ENCODE results near the gene SLC6A19.

The SLC6A19 gene

GRCh38 chr5:1207555-1207954 lies 6.2 kb downstream of the SLC6A19 start:
- DNase-seq (ENCODE audit: insufficient read length) (no peak), FAIRE-seq (no peak)
- no peak for TF ChIP-seq TAF1 (IDR thresholded peaks at IDR 0.05; ENCODE audit: borderline replicate concordance, low read depth, low read length)
- TF ChIP-seq POLR2AphosphoS5 (IDR thresholded peaks at IDR 0.05; ENCODE audit: low read depth, low read length), result no peak
- no peak for TF ChIP-seq POLR2A (IDR thresholded peaks at IDR 0.05; ENCODE audit: low read depth, low read length)

DNA sequence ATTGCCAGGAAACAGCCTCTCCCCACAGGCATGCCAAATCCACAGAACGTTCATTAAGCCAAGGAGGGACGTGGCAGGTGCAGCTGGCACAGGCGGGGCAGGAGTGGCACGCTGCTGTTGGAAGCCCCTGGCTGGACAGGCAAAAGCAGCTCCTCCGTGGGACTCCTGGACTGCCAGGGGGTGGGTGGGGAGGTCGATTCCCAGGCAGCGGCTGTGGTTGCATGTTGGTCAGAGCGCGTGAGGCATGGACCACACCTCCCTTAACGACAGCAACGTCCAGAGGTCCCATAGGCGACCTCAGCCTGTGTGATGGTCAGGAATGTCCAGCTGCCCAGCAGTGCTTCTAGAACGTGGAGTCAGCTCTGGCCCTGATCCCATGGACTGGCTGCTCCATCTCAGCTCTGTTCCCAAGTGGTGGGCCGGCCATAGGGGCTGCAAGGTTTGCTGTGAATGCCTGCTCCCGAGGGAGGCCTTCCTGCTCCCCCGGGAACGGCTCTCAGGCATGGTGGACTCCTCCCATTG lies 6.9 kb downstream of the SLC6A19 start:
- FAIRE-seq (no peak), DNase-seq (ENCODE audit: insufficient read length) (no peak)
- no peak for TF ChIP-seq POLR2AphosphoS5 (IDR thresholded peaks at IDR 0.05; ENCODE audit: low read depth, low read length)

GRCh38 chr5:1208743-1209488 lies 7.5 kb downstream of the SLC6A19 start:
- no peak for FAIRE-seq
- no peak for DNase-seq (ENCODE audit: insufficient read length)
- TF ChIP-seq POLR2A (IDR thresholded peaks at IDR 0.05; ENCODE audit: low read depth, low read length), result no peak
- no peak for TF ChIP-seq TAF1 (IDR thresholded peaks at IDR 0.05; ENCODE audit: borderline replicate concordance, low read depth, low read length)
- TF ChIP-seq POLR2AphosphoS5 (IDR thresholded peaks at IDR 0.05; ENCODE audit: low read depth, low read length), result no peak

GRCh38 chr5:1209489-1209852 lies 8.1 kb downstream of the SLC6A19 start:
- DNase-seq (ENCODE audit: insufficient read length), result no peak
- TF ChIP-seq POLR2A (IDR thresholded peaks at IDR 0.05; ENCODE audit: low read depth, low read length) (no peak), POLR2AphosphoS5 (IDR thresholded peaks at IDR 0.05; ENCODE audit: low read depth, low read length) (no peak), TAF1 (IDR thresholded peaks at IDR 0.05; ENCODE audit: borderline replicate concordance, low read depth, low read length) (no peak)
- no peak for FAIRE-seq

GRCh38 chr5:1209896-1210776 lies 8.7 kb downstream of the SLC6A19 start:
- TF ChIP-seq TAF1 (IDR thresholded peaks at IDR 0.05; ENCODE audit: borderline replicate concordance, low read depth, low read length) (no peak), POLR2AphosphoS5 (IDR thresholded peaks at IDR 0.05; ENCODE audit: low read depth, low read length) (no peak), POLR2A (IDR thresholded peaks at IDR 0.05; ENCODE audit: low read depth, low read length) (no peak)
- no peak for DNase-seq (ENCODE audit: insufficient read length)
- no peak for FAIRE-seq

DNA sequence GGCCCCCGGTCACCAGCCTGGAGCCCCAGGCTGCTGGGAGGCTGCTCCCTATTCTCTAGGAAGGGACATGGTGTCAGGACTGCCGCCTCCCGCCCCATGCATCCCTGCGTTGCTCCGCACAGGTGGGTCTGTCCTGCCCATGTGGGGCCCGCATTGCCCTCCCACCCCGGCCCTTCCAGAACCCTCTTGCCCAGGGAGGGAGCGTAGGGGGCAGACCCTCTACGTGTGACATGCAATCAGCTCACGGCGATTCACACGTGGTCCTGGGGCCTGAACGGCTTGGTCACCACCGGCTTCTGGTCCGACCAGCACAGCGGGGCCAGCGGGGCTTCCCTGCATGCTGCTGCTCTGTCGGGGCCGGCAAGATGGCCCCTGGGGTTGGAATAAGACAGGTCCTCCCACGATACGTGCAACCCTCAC lies 9.4 kb downstream of the SLC6A19 start:
- FAIRE-seq (no peak), DNase-seq (ENCODE audit: insufficient read length) (no peak)
- TF ChIP-seq TAF1 (IDR thresholded peaks at IDR 0.05; ENCODE audit: borderline replicate concordance, low read depth, low read length) (no peak), POLR2A (IDR thresholded peaks at IDR 0.05; ENCODE audit: low read depth, low read length) (no peak), POLR2AphosphoS5 (IDR thresholded peaks at IDR 0.05; ENCODE audit: low read depth, low read length) (no peak)

GRCh38 chr5:1211701-1212100 lies 10.3 kb downstream of the SLC6A19 start:
- TF ChIP-seq TAF1 (IDR thresholded peaks at IDR 0.05; ENCODE audit: borderline replicate concordance, low read depth, low read length) (no peak), POLR2AphosphoS5 (IDR thresholded peaks at IDR 0.05; ENCODE audit: low read depth, low read length) (no peak), POLR2A (IDR thresholded peaks at IDR 0.05; ENCODE audit: low read depth, low read length) (no peak)
- FAIRE-seq, result no peak
- no peak for DNase-seq (ENCODE audit: insufficient read length)

DNA sequence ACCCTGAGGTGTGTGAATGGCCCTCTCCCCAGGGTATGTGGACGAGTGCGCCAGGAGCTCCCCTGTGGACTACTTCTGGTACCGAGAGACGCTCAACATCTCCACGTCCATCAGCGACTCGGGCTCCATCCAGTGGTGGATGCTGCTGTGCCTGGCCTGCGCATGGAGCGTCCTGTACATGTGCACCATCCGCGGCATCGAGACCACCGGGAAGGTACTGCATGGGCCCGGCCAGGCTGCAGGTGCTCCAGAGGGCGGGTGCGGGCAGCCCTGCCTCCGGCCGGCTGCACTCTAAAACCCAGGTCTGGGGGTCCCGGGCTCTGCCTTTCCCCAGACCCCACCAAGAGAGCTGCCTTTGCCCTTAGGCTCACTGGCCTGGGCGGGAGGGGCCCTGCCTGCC lies 10.9 kb downstream of the SLC6A19 start:
- DNase-seq (ENCODE audit: insufficient read length) (no peak), FAIRE-seq (no peak)
- TF ChIP-seq POLR2AphosphoS5 (IDR thresholded peaks at IDR 0.05; ENCODE audit: low read depth, low read length) (no peak), POLR2A (IDR thresholded peaks at IDR 0.05; ENCODE audit: low read depth, low read length) (no peak), TAF1 (IDR thresholded peaks at IDR 0.05; ENCODE audit: borderline replicate concordance, low read depth, low read length) (no peak)

DNA sequence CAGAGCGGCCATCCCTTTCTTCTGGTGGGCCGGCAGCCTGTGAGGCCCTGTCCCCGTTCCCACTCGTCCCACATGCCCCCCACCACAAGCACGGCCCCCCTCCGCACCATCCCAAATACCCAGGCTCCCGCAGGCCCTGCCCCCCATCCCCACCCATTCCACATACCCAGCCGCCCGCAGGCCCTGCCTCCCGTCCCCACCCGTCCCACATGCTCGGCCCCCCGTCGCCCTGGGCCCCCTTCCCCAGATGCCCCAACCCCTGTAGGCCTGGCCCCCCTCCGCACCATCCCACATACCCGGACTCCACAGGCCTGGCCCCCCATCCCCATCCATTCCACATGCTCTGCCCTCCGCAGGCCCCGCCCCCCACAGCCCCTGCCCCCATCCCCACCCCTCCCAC lies 11.5 kb downstream of the SLC6A19 start:
- FAIRE-seq, result no peak
- TF ChIP-seq POLR2AphosphoS5 (IDR thresholded peaks at IDR 0.05; ENCODE audit: low read depth, low read length) (no peak), POLR2A (IDR thresholded peaks at IDR 0.05; ENCODE audit: low read depth, low read length) (no peak), TAF1 (IDR thresholded peaks at IDR 0.05; ENCODE audit: borderline replicate concordance, low read depth, low read length) (no peak)
- DNase-seq (ENCODE audit: insufficient read length), result no peak

DNA sequence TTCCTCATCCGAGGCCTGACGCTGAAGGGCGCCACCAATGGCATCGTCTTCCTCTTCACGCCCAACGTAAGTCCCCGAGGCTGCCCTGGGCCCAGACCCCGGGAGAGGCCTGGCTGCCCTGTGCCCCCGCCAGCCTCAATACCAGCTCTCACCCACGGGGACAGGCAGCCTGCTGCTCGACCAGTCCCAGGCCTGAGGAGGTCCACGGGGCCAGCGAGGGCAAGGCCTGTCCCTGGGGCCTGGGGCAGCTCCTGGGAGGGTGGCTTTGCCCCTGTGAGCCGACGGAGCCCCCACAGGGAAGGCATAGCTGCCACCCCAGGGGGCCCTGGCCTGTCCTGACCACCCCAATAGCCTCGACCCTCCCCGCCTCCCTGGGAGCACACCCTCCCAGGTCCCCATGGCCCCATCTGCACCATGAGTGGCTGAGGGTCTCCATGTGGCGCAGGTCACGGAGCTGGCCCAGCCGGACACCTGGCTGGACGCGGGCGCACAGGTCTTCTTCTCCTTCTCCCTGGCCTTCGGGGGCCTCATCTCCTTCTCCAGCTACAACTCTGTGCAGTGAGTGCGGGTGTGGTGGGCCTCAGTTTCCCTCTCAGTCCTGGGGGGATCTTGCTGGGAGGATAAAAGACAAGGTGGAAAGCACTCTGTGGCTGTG lies 12.2 kb downstream of the SLC6A19 start:
- no peak for DNase-seq (ENCODE audit: insufficient read length)
- TF ChIP-seq TAF1 (IDR thresholded peaks at IDR 0.05; ENCODE audit: borderline replicate concordance, low read depth, low read length) (no peak), POLR2A (IDR thresholded peaks at IDR 0.05; ENCODE audit: low read depth, low read length) (no peak), POLR2AphosphoS5 (IDR thresholded peaks at IDR 0.05; ENCODE audit: low read depth, low read length) (no peak)
- FAIRE-seq, result no peak

- DNase-seq (ENCODE audit: insufficient read length) (no peak), FAIRE-seq (no peak)
- no peak for TF ChIP-seq POLR2AphosphoS5 (IDR thresholded peaks at IDR 0.05; ENCODE audit: low read depth, low read length)
- TF ChIP-seq POLR2A (IDR thresholded peaks at IDR 0.05; ENCODE audit: low read depth, low read length), result no peak
- TF ChIP-seq TAF1 (IDR thresholded peaks at IDR 0.05; ENCODE audit: borderline replicate concordance, low read depth, low read length), result no peak
Measured at GRCh38 chr5:1214163-1214935, 13.0 kb downstream of the SLC6A19 start.

Data from GM12892 (cell line).